NCI-H2029 (cell line): ENCODE measurements around the gene PVR.
"Not testable (repeated sequence)": the region's sequence is repeated elsewhere in the genome, so short reads cannot be mapped to it uniquely, and the experiment has no call there.

ENCODE experiments used
- DNase-seq: peaks from one replicate; lab custom pipeline; 2025; lab: John Stamatoyannopoulos, UW

PVR gene

GRCh38 chr19:44645407-44646048 is 1.8 kb downstream of the PVR start:
- no peak for DNase-seq

DNA sequence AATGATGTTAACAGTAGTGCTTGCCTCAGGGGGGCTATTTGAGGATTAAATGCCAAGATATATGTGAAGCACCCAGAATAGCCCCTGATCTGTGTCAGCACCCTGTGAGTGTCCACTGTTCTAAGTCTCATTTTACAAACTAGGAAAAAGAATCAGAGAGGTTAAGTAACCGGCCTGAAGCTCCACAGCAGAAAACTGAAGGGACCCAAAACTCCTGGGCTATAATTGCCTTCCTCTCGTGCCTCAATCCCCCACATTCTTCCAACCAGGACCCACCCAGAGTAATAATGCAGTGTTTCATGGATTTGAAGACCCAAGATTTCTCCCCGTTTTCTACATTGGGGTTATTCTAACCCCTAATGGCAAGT is 2.3 kb downstream of the PVR start:
- no peak for DNase-seq

DNA sequence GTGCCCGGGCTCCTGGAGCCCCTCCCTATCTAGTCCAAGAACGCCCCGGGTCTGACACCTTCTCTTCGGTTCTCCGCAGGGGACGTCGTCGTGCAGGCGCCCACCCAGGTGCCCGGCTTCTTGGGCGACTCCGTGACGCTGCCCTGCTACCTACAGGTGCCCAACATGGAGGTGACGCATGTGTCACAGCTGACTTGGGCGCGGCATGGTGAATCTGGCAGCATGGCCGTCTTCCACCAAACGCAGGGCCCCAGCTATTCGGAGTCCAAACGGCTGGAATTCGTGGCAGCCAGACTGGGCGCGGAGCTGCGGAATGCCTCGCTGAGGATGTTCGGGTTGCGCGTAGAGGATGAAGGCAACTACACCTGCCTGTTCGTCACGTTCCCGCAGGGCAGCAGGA is 3.4 kb downstream of the PVR start:
- no peak for DNase-seq

- peak; percentile 48 for DNase-seq
These were observed 5.0 kb downstream of the PVR start for GRCh38 chr19:44648631-44649251.

- DNase-seq: peak; percentile 48
These were observed 6.0 kb downstream of the PVR start for GRCh38 chr19:44649578-44650145.

DNA sequence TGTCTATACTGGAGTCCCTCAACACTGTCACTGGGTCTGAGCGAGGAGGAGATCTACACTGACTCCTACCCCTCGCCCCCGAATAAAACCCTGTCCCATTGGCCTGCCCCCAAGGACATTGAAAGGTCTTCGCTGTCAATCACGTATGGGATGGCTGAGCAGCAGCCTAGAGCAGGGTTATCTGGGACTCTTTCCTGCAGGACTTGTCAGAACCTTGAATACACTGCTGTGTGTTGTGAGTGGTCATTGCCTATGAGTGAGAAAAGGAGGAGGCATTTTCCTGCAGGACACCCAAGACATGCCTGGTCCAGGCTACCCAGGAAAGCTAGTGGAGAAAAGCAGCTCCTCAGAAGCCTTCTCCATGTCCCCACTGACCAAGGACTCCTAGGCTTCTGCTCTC is 9.6 kb downstream of the PVR start:
- DNase-seq: no peak

DNA sequence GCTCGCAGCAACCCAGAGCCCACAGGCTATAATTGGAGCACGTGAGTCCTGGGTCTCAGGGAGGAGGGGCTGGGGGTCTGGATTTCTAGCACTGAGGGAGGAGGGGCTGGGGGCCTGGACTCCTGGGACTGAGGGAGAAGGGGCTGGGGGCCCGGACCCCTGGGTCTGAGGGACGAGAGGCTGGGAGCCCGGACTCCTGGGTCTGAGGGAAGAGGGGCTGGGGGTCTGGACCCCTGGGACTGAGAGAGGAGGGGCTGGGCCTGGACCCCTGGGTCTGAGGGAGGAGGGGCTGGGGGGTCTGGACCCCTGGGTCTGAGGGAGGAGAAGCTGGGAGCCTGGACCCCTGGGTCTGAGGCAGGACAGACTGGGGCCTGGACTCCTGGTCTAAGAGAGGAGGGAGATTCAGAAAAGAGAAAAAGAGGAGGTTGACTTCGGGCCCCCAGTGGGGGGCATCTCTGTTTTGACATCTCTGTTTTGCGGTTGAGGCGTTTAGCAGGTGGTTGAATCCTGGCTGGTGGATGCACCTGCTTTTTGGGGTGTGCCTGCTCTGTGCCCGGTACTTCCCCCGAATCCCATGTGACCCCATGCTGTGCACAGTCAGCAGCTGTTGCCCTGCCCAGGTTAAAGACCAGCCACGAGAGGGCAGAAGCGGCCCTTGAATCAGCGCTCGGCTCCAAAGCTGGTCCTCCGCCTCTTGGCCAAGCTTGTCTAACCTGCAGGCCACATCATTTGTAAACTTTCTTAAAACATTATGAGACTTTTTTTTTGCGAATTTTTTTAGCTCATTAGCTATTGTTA is 10.5 kb downstream of the PVR start:
- no peak for DNase-seq

DNA sequence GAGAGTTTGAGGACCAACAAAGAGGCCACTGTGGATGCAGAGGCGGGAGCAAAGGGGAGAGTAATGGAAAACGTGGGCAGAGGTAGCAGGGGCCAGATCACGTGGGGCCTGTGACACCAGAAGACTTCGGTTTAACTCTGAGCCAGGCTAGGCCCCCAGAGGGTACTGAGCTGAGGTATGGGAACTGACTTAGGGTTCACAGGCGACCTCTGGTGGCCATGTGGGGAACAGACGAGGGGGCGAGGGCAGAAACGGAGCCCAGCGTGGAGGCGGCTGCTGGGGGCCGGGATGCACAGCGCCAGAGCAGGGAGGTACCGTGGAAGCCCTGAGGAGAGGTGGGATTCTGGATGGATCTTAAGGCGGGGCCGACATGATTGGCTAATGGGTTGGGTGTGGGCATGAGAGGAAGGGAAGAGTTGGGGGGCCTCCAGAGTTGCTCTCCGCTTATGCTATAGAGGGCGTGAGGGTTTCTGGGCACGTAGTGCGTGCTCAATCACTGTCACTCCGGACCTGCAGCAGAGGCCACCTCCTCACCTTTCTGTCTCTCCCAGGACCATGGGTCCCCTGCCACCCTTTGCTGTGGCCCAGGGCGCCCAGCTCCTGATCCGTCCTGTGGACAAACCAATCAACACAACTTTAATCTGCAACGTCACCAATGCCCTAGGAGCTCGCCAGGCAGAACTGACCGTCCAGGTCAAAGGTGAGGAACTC is 13.7 kb downstream of the PVR start:
- DNase-seq: peak; percentile 7

GRCh38 chr19:44658069-44658733 is 14.5 kb downstream of the PVR start:
- DNase-seq: no peak

DNA sequence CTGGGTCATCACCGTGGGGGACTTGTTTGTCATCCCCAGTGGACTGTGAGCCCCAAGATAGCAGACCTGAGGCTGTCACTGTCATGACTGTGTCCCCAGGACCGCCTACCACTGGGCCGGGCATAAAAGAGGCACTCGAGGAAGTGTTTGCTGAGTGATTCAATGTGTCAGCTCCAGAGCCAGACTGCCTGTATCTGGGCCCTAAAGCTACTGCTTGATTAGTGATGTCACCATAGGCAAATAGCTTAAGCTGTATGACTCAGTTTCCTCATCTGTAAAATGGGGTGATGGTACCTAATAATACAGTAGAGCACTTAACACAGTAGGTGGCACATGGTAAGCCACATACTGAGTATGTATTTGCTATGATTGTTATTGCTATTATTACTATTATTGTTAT is 16.4 kb downstream of the PVR start:
- peak; percentile 15 for DNase-seq

DNA sequence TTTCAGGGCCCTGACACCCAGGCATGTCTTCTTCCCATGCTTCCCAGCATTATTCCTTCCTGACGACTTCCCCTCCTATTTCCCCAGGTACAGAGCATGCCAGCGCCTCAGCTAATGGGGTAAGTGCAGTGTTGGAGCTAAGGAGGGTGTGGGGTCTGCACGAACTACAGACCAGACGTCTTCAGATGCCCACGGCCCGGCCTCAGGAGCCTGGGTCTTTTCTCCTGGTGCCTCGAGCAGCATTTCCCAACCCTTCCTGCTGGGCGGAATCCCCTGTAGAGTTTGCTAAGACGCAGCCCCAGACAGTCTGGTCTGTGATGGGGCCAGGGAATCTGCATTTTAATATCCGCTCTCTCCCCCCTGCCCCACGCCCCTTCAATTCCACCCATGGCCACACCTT is 17.5 kb downstream of the PVR start:
- DNase-seq: no peak

DNA sequence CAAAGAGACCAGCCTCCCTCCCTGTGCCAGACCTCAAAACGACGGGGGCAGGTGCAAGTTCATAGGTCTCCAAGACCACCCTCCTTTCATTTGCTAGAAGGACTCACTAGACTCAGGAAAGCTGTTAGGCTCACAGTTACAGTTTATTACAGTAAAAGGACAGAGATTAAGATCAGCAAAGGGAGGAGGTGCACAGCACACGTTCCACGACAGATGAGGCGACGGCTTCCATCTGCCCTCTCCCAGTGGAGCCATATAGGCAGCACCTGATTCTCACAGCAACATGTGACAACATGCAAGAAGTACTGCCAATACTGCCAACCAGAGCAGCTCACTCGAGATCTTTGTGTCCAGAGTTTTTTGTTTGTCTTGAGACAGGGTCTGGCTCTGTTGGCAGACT is 18.2 kb downstream of the PVR start:
- no peak for DNase-seq

DNA sequence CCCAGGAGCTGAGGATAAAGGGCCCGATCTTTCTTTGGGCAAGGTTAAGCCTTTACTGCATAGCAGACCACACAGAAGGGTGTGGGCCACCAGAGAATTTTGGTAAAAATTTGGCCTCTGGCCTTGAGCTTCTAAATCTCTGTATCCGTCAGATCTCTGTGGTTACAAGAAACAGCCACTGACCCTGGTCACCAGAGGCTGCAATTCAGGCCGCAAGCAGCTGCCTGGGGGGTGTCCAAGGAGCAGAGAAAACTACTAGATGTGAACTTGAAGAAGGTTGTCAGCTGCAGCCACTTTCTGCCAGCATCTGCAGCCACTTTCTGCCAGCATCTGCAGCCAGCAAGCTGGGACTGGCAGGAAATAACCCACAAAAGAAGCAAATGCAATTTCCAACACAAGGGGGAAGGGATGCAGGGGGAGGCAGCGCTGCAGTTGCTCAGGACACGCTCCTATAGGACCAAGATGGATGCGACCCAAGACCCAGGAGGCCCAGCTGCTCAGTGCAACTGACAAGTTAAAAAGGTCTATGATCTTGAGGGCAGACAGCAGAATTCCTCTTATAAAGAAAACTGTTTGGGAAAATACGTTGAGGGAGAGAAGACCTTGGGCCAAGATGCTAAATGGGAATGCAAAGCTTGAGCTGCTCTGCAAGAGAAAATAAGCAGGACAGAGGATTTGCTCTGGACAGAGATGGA is 19.1 kb downstream of the PVR start:
- no peak for DNase-seq

DNA sequence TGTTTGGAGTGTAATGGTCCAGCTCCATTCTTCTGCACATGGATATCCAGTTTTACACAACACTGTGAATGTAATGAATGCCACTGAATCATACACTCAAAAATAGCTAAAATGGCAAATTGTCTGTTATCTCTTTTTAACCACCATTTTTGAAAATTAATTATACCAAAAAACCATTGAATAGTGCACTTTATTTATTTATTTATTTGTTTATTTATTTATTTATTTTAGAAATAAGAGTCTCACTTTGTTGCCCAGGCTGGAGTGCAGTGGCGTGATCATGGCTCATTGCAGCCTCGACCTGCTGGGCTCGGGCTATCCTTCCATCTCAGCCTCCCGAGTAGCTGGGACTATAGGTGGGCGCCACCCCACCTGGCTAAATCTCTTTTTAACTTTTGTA is 20.3 kb downstream of the PVR start:
- DNase-seq: no peak

DNA sequence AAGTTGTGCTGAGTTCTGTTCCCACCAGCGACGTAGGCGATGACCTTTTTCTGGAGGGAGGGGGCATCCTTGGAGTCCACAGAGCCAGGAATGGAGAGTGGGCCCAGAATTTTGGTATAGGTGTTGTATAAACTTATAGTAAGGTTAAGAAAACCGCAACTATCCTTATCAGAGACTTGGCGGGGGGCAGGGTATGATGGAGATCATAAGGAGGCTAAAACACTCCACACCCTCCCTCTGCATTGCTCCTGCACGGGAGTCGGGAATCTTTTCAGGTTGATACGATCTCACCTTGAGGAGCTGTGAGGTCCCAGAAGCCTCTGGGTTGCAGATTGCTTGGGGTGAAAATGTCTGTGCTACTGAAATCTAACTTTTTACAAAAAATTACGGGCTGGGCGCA is 21.3 kb downstream of the PVR start:
- DNase-seq: no peak

- no peak for DNase-seq
These were observed 23.3 kb downstream of the PVR start for GRCh38 chr19:44666852-44667556.

GRCh38 chr19:44668985-44669764 is 25.5 kb downstream of the PVR start:
- DNase-seq: no peak

- not testable (repeated sequence) for DNase-seq
These were observed 26.3 kb downstream of the PVR start for GRCh38 chr19:44670027-44670426.

DNA sequence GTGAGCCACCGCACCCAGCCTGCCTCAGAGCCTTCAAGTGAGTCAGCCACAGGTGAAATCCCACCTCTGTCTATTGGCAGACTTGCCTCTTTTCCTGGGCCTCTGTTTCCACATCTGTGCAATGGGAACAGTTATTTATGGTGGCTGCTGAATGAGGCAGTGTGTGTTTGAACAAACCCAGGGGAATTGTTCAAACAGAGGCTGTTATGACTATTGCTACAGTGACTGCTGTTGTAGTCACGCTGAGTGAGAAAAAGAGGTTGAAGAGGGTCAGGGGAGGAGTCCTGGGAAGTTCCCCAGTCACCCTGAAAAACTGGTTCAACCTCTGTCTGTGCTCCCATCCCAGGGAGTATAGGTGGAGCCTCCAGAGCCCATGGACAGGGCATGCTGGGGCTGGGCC is 27.7 kb downstream of the PVR start, which contains the start of gene CEACAM19:
TSS of gene CEACAM19 (plus strand) at position 83 of the 400 bp plus-strand sequence. CDS start 450 bp downstream, outside the sequence.
- DNase-seq: no peak

- no peak for DNase-seq
These were observed 28.5 kb downstream of the PVR start for GRCh38 chr19:44672226-44672625.
